Osteoblast (primary cell): ENCODE results near the gene RTBDN. TPM values are rescaled to one million over a fixed set of nuclear protein-coding genes. Genes with fewer than 3 reads are reported as not detected.

Experiments used
- DNase-seq: peaks from one replicate; pipeline ENCODE4 v3.0.0; 2011; ENCODE audit warnings: low spot score, mixed read lengths; ENCODE audit not compliant: insufficient read length; ENCODE audit errors: missing footprints
- H2AFZ ChIP-seq: 2 replicates; pipeline ENCODE4 v1.6.0; 2011; ENCODE audit warnings: mild to moderate bottlenecking, low read length
- H3K27ac ChIP-seq: 2 replicates; pipeline ENCODE4 v1.5.1; 2011; ENCODE audit warnings: mild to moderate bottlenecking, low read depth, low read length, moderate library complexity
- H3K27me3 ChIP-seq: 2 replicates; pipeline ENCODE4 v1.6.0; 2012; ENCODE audit warnings: mild to moderate bottlenecking, control low read depth, inconsistent platforms, low read length, moderate library complexity; ENCODE audit not compliant: insufficient read depth
- H3K36me3 ChIP-seq: 2 replicates; pipeline ENCODE4 v1.5.1; 2011; ENCODE audit warnings: mild to moderate bottlenecking, low read length, control low read depth, moderate library complexity; ENCODE audit not compliant: insufficient read depth
- H3K4me1 ChIP-seq: 2 replicates; pipeline ENCODE4 v1.5.1; 2011; ENCODE audit warnings: mild to moderate bottlenecking, low read length, control low read depth, moderate library complexity; ENCODE audit not compliant: insufficient read depth
- H3K4me2 ChIP-seq: 2 replicates; pipeline ENCODE4 v1.6.0; 2011; ENCODE audit warnings: mild to moderate bottlenecking, low read length; ENCODE audit not compliant: insufficient read depth
- H3K4me3 ChIP-seq: fragments of 200-600 bp; sonication (generic); 3 replicates; pipeline ENCODE4 v1.5.1; 2012; ENCODE audit warnings: mild to moderate bottlenecking, low read length, inconsistent platforms; ENCODE audit not compliant: insufficient read depth
- H3K79me2 ChIP-seq: 2 replicates; pipeline ENCODE4 v1.6.0; 2012; ENCODE audit warnings: mild to moderate bottlenecking, low read length, control low read depth, inconsistent platforms; ENCODE audit not compliant: insufficient read depth
- H3K9me3 ChIP-seq: 2 replicates; pipeline ENCODE4 v1.5.1; 2011; ENCODE audit warnings: low read depth, low read length, control low read depth
- H4K20me1 ChIP-seq: 2 replicates; pipeline ENCODE4 v1.6.0; 2012; ENCODE audit warnings: mild to moderate bottlenecking, low read length, control low read depth; ENCODE audit not compliant: insufficient read depth
- CTCF ChIP-seq: IDR thresholded peaks from 2 replicates; pipeline ENCODE4 v1.5.1; 2011; ENCODE audit warnings: mild to moderate bottlenecking, low read depth, low read length, moderate library complexity; ENCODE audit errors: extremely low read depth
- total RNA-seq: library from RNA; depleted of rRNA; stranded (reverse); fragments of >200 nt; gene quantifications from 2 replicates; pipeline ENCODE4 v1.2.3, GENCODE V29; 2012

Gene RTBDN
- total RNA-seq, 1 donor: not detected

GRCh38 chr19:12785431-12786031, 48.8 kb downstream of the RTBDN start:
- H3K4me3 ChIP-seq: no peak overlapping the region
- H3K4me2 ChIP-seq: no peak overlapping the region
- no peaks in the 10 kb centered on the region for H4K20me1 ChIP-seq
- H2AFZ ChIP-seq: peak overlapping the region; percentile 83
- H3K79me2 ChIP-seq: no peaks in the 10 kb centered on the region
- no peaks in the 10 kb centered on the region for H3K27me3 ChIP-seq
- no peaks in the 10 kb centered on the region for H3K9me3 ChIP-seq
- H3K4me1 ChIP-seq: peaks cover 35% of the 10 kb centered on the region
- TF ChIP-seq CTCF: no peak
- peak; percentile 76 for DNase-seq
- peak overlapping the region; percentile 86 for H3K27ac ChIP-seq
- no peaks in the 10 kb centered on the region for H3K36me3 ChIP-seq

GRCh38 chr19:12784871-12785430, 49.4 kb downstream of the RTBDN start:
- Histone ChIP-seq H3K4me1 (peaks cover 31% of the 10 kb centered on the region), H3K4me2 (no peak overlapping the region), H2AFZ (no peak overlapping the region), H3K4me3 (no peak overlapping the region), H3K27ac (peak overlapping the region; percentile 86), H3K27me3 (no peaks in the 10 kb centered on the region), H3K36me3 (no peaks in the 10 kb centered on the region), H3K9me3 (no peaks in the 10 kb centered on the region), H3K79me2 (no peaks in the 10 kb centered on the region), H4K20me1 (no peaks in the 10 kb centered on the region)
- DNase-seq: peak; percentile 86
- TF ChIP-seq CTCF: no peak

GRCh38 chr19:12784394-12784870, 49.9 kb downstream of the RTBDN start:
- Histone ChIP-seq H4K20me1 (no peaks in the 10 kb centered on the region), H3K36me3 (no peaks in the 10 kb centered on the region), H3K27ac (peak overlapping the region; percentile 86), H3K4me3 (no peak overlapping the region), H3K4me1 (peaks cover 34% of the 10 kb centered on the region), H2AFZ (no peak overlapping the region), H3K27me3 (no peaks in the 10 kb centered on the region), H3K79me2 (no peaks in the 10 kb centered on the region), H3K9me3 (no peaks in the 10 kb centered on the region), H3K4me2 (no peak overlapping the region)
- TF ChIP-seq CTCF: no peak
- DNase-seq: peak; percentile 91

GRCh38 chr19:12783849-12784393, 50.5 kb downstream of the RTBDN start:
- Histone ChIP-seq H3K9me3 (no peaks in the 10 kb centered on the region), H3K27me3 (no peaks in the 10 kb centered on the region), H3K36me3 (no peaks in the 10 kb centered on the region), H4K20me1 (no peaks in the 10 kb centered on the region), H3K4me2 (no peak overlapping the region), H3K4me1 (peaks cover 34% of the 10 kb centered on the region), H3K27ac (peak overlapping the region; percentile 86), H3K79me2 (no peaks in the 10 kb centered on the region), H2AFZ (no peak overlapping the region), H3K4me3 (no peak overlapping the region)
- no peak for TF ChIP-seq CTCF
- DNase-seq: peak; percentile 74
